Right atrium auricular region (tissue), 2 donors: ENCODE data around the gene KCNMA1. TPM values are rescaled to one million over a fixed set of nuclear protein-coding genes. Genes with fewer than 3 reads are reported as not detected.

Source experiments
- DNase-seq: peaks from one replicate; pipeline ENCODE4 v3.0.0-alpha.2; 2019; ENCODE audit warnings: low spot score
- H3K27ac ChIP-seq, 2 donors: fragments of 200-600 bp; sonication (generic); 1 replicate in 1 of 2; 2 replicates in 1 of 2; pipeline ENCODE4 v1.5.1; 2016 to 2019
- H3K27me3 ChIP-seq, 2 donors: fragments of 200-600 bp; sonication (generic); one replicate each; pipeline versions ENCODE4 v1.5.1 to v1.6.0; 2017 to 2019
- H3K36me3 ChIP-seq: fragments of 200-600 bp; sonication (generic); one replicate; pipeline ENCODE4 v1.5.1; 2016
- H3K4me1 ChIP-seq, 2 donors: fragments of 200-600 bp; sonication (generic); one replicate each; pipeline versions ENCODE4 v1.5.1 to v1.6.0; 2017 to 2019
- H3K4me3 ChIP-seq, 2 donors: fragments of 200-600 bp; sonication (generic); 1 replicate in 1 of 2; 2 replicates in 1 of 2; pipeline ENCODE4 v1.5.1; 2017 to 2019; ENCODE audit warnings: mild to moderate bottlenecking in 1 of 2, moderate library complexity in 1 of 2
- H3K9me3 ChIP-seq, 2 donors: fragments of 200-600 bp; sonication (generic); one replicate each; pipeline ENCODE4 v1.5.1; 2019
- CTCF ChIP-seq, 2 donors: fragments of 200-600 bp; sonication (generic); IDR thresholded peaks; one replicate each; pipeline ENCODE4 v1.5.1; 2019; ENCODE audit warnings: antibody characterized with exemption in 2 of 2
- total RNA-seq, 2 donors: library from RNA; depleted of rRNA; stranded (reverse); fragments of >200 nt; gene quantifications; one replicate each; pipeline ENCODE4 v1.1.0, GENCODE V29; 2016

Gene KCNMA1
- total RNA-seq, 2 donors from 2014 or later: 2.3 to 3.5 TPM

DNA sequence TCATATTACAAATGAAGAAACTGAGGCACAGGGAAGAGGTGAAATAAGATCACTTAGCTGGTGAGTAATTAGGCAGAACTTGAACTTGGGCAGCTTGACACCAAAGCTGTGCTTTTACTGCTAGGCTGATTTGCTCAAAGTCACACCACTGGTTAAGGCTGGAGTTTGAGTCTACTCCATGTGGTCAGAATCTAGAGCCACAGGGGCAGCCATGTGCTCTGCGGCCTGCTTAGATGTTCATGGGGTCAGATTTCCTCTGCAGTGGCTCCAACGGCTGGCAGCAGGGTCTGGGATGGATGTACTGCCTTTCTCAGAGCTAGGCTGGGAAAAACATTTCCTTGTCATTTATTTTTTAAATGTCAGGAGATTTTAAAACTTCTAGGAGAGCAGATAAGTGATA is 417.5 kb downstream of the KCNMA1 start:
- no peaks in the 10 kb centered on the region for H3K36me3 ChIP-seq
- H3K4me1 ChIP-seq: no peaks in the 10 kb centered on the region
- no peak overlapping the region for H3K4me3 ChIP-seq
- no peaks in the 10 kb centered on the region for H3K27me3 ChIP-seq
- H3K9me3 ChIP-seq: no peaks in the 10 kb centered on the region
- DNase-seq: no peak
- no peak for TF ChIP-seq CTCF (IDR thresholded peaks at IDR 0.05)
- no peak overlapping the region for H3K27ac ChIP-seq

DNA sequence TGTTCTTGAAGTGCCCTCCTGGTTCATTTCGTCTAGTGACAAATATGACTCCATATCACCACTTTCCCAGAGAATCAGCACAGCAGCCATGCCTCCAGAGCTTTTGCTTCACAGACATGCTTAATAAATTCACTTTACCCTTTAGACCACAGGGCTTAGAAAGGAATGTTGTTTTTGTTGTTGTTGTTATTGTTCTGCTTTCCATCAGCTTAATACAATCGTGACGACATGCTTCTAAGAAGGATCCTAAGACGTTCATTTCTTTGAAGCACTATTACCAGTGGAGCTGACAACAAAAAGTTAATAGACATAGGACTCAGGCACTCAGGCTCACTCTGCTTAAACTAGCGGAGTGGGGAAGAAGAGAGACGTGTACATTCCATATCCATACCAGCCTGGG is 418.6 kb downstream of the KCNMA1 start:
- no peaks in the 10 kb centered on the region for H3K9me3 ChIP-seq
- no peaks in the 10 kb centered on the region for H3K27me3 ChIP-seq
- H3K36me3 ChIP-seq: no peaks in the 10 kb centered on the region
- TF ChIP-seq CTCF (IDR thresholded peaks at IDR 0.05): no peak
- no peaks in the 10 kb centered on the region for H3K4me1 ChIP-seq
- H3K27ac ChIP-seq: no peak overlapping the region
- H3K4me3 ChIP-seq: no peak overlapping the region
- DNase-seq: no peak

- Histone ChIP-seq H3K9me3 (peaks cover 0 to 8% of the 10 kb centered on the region in 2 donors), H3K4me1 (no peaks in the 10 kb centered on the region), H3K27ac (no peak overlapping the region), H3K36me3 (no peaks in the 10 kb centered on the region), H3K4me3 (no peak overlapping the region), H3K27me3 (no peaks in the 10 kb centered on the region)
- DNase-seq: no peak
- no peak for TF ChIP-seq CTCF (IDR thresholded peaks at IDR 0.05)
Observed at GRCh38 chr10:77214799-77215198, 422.8 kb downstream of the KCNMA1 start.

DNA sequence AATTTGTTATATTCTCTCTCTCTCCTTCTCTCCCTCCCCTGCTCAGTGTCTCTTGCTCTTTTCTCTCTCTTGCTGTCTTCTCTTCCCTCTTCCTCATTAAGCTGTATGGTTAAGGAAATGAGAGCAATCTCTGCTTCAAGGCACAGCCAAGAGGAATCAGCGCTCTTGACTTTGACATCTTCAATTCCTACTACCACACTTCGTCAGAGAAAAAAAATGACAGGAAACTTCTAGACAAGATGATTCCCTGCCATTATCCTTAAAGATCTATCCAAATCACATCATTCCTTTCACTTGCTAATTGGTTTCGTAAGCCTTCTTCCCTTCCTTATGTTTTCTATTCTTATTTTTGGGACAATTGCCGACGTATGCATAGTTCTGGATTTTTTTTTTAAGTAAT is 425.0 kb downstream of the KCNMA1 start:
- no peaks in the 10 kb centered on the region for H3K4me1 ChIP-seq
- H3K36me3 ChIP-seq: no peaks in the 10 kb centered on the region
- peaks cover 0 to 8% of the 10 kb centered on the region in 2 donors for H3K9me3 ChIP-seq
- H3K27ac ChIP-seq: no peak overlapping the region
- TF ChIP-seq CTCF (IDR thresholded peaks at IDR 0.05): no peak
- H3K27me3 ChIP-seq: no peaks in the 10 kb centered on the region
- no peak for DNase-seq
- H3K4me3 ChIP-seq: no peak overlapping the region

- H3K27me3 ChIP-seq: no peaks in the 10 kb centered on the region
- H3K4me3 ChIP-seq: no peak overlapping the region
- no peaks in the 10 kb centered on the region for H3K36me3 ChIP-seq
- H3K4me1 ChIP-seq: no peaks in the 10 kb centered on the region
- TF ChIP-seq CTCF (IDR thresholded peaks at IDR 0.05): no peak
- DNase-seq: no peak
- H3K27ac ChIP-seq: no peak overlapping the region
- H3K9me3 ChIP-seq: peaks cover 0 to 11% of the 10 kb centered on the region in 2 donors
Observed at GRCh38 chr10:77210645-77211044, 427.0 kb downstream of the KCNMA1 start.

- no peaks in the 10 kb centered on the region for H3K4me1 ChIP-seq
- no peak for TF ChIP-seq CTCF (IDR thresholded peaks at IDR 0.05)
- H3K36me3 ChIP-seq: no peaks in the 10 kb centered on the region
- H3K27me3 ChIP-seq: no peaks in the 10 kb centered on the region
- no peak overlapping the region for H3K4me3 ChIP-seq
- H3K9me3 ChIP-seq: peaks cover 0 to 22% of the 10 kb centered on the region in 2 donors
- H3K27ac ChIP-seq: no peak overlapping the region
- DNase-seq: no peak
Observed at GRCh38 chr10:77208684-77209256, 428.8 kb downstream of the KCNMA1 start.
